Right cardiac atrium (tissue), 5 donors: Measurements from ENCODE around the gene NOX3. TPM values are rescaled to one million over a fixed set of nuclear protein-coding genes. Genes with fewer than 3 reads are reported as not detected.
"Not testable (repeated sequence)": the region's sequence is repeated elsewhere in the genome, so short reads cannot be mapped to it uniquely, and the experiment has no call there.

ENCODE experiments used
- ATAC-seq, 2 donors: fragments of 200-7000 bp; cut with Tn5 transposase; one replicate each; pipeline versions ENCODE4 v1.8.0 to v1.9.1; 2020; ENCODE audit warnings: moderate library complexity in 2 of 2, mild to moderate bottlenecking in 1 of 2
- DNase-seq, 3 donors: peaks; one replicate each; pipeline ENCODE4 v3.0.0-alpha.2; 2020
- H3K27ac ChIP-seq: one replicate; pipeline ENCODE4 v1.5.1; 2013; ENCODE audit warnings: mild to moderate bottlenecking, low read length, control low read depth, moderate library complexity
- H3K27me3 ChIP-seq: one replicate; pipeline ENCODE4 v1.6.1; 2013; ENCODE audit not compliant: control insufficient read depth, insufficient read depth
- H3K4me1 ChIP-seq: one replicate; pipeline ENCODE4 v1.6.1; 2013; ENCODE audit warnings: low read length; ENCODE audit not compliant: control insufficient read depth, insufficient read depth
- H3K4me3 ChIP-seq: one replicate; pipeline ENCODE4 v1.5.1; 2013; ENCODE audit warnings: low read length, control low read depth
- H3K9me3 ChIP-seq: one replicate; pipeline ENCODE4 v1.6.1; 2013; ENCODE audit warnings: low read length; ENCODE audit not compliant: control insufficient read depth
- WGBS: extraction: QIAGEN DNeasy Blood & Tissue Kit; methylation state at CpG from one replicate; pipeline ENCODE4 v1.1.7; 2013; 5-methylcytosine and 5-hydroxymethylcytosine counted together
- intact Hi-C, 4 donors: fragments of 100-400 bp; cut with DNase I; formaldehyde crosslinking; loops; one replicate each; pipeline versions ENCODE4 v1.11.0 to v1.14.0; 2022 to 2023
- polyA plus RNA-seq: library from polyadenylated mRNA; stranded (reverse); fragments of 200-250 nt; gene quantifications from one replicate; pipeline ENCODE4 v1.2.3, GENCODE V29; 2013
- total RNA-seq, 4 donors: library from RNA; stranded (reverse); fragmentation: NEBNext Ultra II Directional; extraction: Animal tissue kit (Norgen Biotek cat#: 25700); gene quantifications; one replicate each; pipeline ENCODE4 v1.2.1, GENCODE V29; 2021
- donor health status: healthy with polysubstance abuse.
- donor health status: DM: no; HTN: yes; CAD: no.
- donor health status: DM: no; HTN: no; CAD: no.
- donor health status: DM: no; HTN: yes; CAD: no; lungs with severe emphysema.
- donor health status: DM: yes; HTN: yes; CAD: no.

The NOX3 gene
- total and polyA plus RNA-seq, 5 donors, result not detected

GRCh38 chr6:155466539-155466938 lies 10.9 kb upstream of the NOX3 start:
- Histone ChIP-seq H3K9me3 (peaks cover 3% of the 10 kb centered on the region), H3K4me3 (no peak overlapping the region), H3K4me1 (no peaks in the 10 kb centered on the region), H3K27me3 (no peaks in the 10 kb centered on the region), H3K27ac (no peak overlapping the region)
- 82% methylated on average over 3 of the region's 3 CpGs for WGBS
- ATAC-seq (no peak), DNase-seq (no peak)
- intact Hi-C loops, result no loop called here

- H3K27me3 ChIP-seq, result no peaks in the 10 kb centered on the region
- intact Hi-C loops, result no loop called here
- WGBS, result 53% methylated on average over 6 of the region's 6 CpGs
- no peak for ATAC-seq
- H3K27ac ChIP-seq, result no peak overlapping the region
- H3K4me3 ChIP-seq, result no peak overlapping the region
- peaks cover 3% of the 10 kb centered on the region for H3K9me3 ChIP-seq
- no peaks in the 10 kb centered on the region for H3K4me1 ChIP-seq
- no peak for DNase-seq
These were observed 5.9 kb upstream of the NOX3 start for GRCh38 chr6:155461556-155461955.

- 49% methylated on average over 4 of the region's 4 CpGs for WGBS
- ATAC-seq (no peak), DNase-seq (no peak)
- intact Hi-C loops, result no loop called here
- Histone ChIP-seq H3K4me1 (no peaks in the 10 kb centered on the region), H3K9me3 (no peaks in the 10 kb centered on the region), H3K4me3 (no peak overlapping the region), H3K27ac (no peak overlapping the region), H3K27me3 (no peaks in the 10 kb centered on the region)
These were observed 1.2 kb downstream of the NOX3 start for GRCh38 chr6:155454471-155454870.

GRCh38 chr6:155454008-155454407 lies 1.6 kb downstream of the NOX3 start:
- no peaks in the 10 kb centered on the region for H3K9me3 ChIP-seq
- DNase-seq (no peak), ATAC-seq (no peak)
- no peaks in the 10 kb centered on the region for H3K4me1 ChIP-seq
- 76% methylated on average over 1 of the region's 1 CpG for WGBS
- intact Hi-C loops, result no loop called here
- H3K4me3 ChIP-seq, result no peak overlapping the region
- no peaks in the 10 kb centered on the region for H3K27me3 ChIP-seq
- no peak overlapping the region for H3K27ac ChIP-seq

- no peaks in the 10 kb centered on the region for H3K9me3 ChIP-seq
- intact Hi-C loops, result no loop called here
- H3K27ac ChIP-seq, result no peak overlapping the region
- DNase-seq (no peak), ATAC-seq (no peak)
- H3K27me3 ChIP-seq, result no peaks in the 10 kb centered on the region
- 81% methylated on average over 3 of the region's 3 CpGs for WGBS
- peaks cover 4% of the 10 kb centered on the region for H3K4me1 ChIP-seq
- H3K4me3 ChIP-seq, result no peak overlapping the region
These were observed 3.1 kb downstream of the NOX3 start for GRCh38 chr6:155452576-155452975.

GRCh38 chr6:155451530-155451929 lies 4.1 kb downstream of the NOX3 start:
- intact Hi-C loops, H3K4me1 ChIP-seq, H3K4me3 ChIP-seq, DNase-seq, H3K9me3 ChIP-seq, ATAC-seq, H3K27me3 ChIP-seq, H3K27ac ChIP-seq: not testable (repeated sequence)
- 88% methylated on average over 7 of the region's 7 CpGs for WGBS

- no peaks in the 10 kb centered on the region for H3K27me3 ChIP-seq
- H3K27ac ChIP-seq, result no peak overlapping the region
- ATAC-seq (no peak), DNase-seq (no peak)
- H3K4me1 ChIP-seq, result peaks cover 4% of the 10 kb centered on the region
- intact Hi-C loops, result no loop called here
- no peak overlapping the region for H3K4me3 ChIP-seq
- 97% methylated on average over 2 of the region's 2 CpGs for WGBS
- no peaks in the 10 kb centered on the region for H3K9me3 ChIP-seq
These were observed 5.4 kb downstream of the NOX3 start for GRCh38 chr6:155450240-155450581.

- WGBS, result 46% methylated on average over 14 of the region's 14 CpGs
- peak in 1 of 2 donors; percentile 41 for ATAC-seq
- intact Hi-C loops, result no loop called here
These were observed 6.0 kb downstream of the NOX3 start for GRCh38 chr6:155449450-155450239.

GRCh38 chr6:155448668-155449449 lies 6.8 kb downstream of the NOX3 start:
- no peak for DNase-seq
- no peak for ATAC-seq
- intact Hi-C loops, result no loop called here
- Histone ChIP-seq H3K27me3 (no peaks in the 10 kb centered on the region), H3K9me3 (no peaks in the 10 kb centered on the region), H3K4me3 (peak overlapping the region; percentile 32), H3K4me1 (peaks cover 4% of the 10 kb centered on the region), H3K27ac (no peak overlapping the region)
- 19% methylated on average over 5 of the region's 5 CpGs for WGBS

More at GRCh38 chr6:155449450-155450239, 6.0 kb downstream of the NOX3 start:
- Histone ChIP-seq H3K27ac (no peak overlapping the region), H3K9me3 (no peaks in the 10 kb centered on the region), H3K4me1 (peaks cover 4% of the 10 kb centered on the region), H3K4me3 (peak overlapping the region; percentile 32), H3K27me3 (no peaks in the 10 kb centered on the region)
- DNase-seq, result no peak

- no peak for ATAC-seq
- Histone ChIP-seq H3K27ac (no peak overlapping the region), H3K4me3 (no peak overlapping the region), H3K27me3 (no peaks in the 10 kb centered on the region), H3K9me3 (no peaks in the 10 kb centered on the region), H3K4me1 (peaks cover 4% of the 10 kb centered on the region)
- intact Hi-C loops, result no loop called here
- no peak for DNase-seq
These were observed 7.7 kb downstream of the NOX3 start for GRCh38 chr6:155447949-155448348.
